HT-29 (cell line): ENCODE results near the gene SRSF8. TPM values are rescaled to one million over a fixed set of nuclear protein-coding genes. Genes with fewer than 3 reads are reported as not detected.

Experiments
- DNase-seq: peaks from one replicate; pipeline ENCODE4 v3.0.0-alpha.2; 2015; ENCODE audit warnings: low spot score
- total RNA-seq: library from RNA; depleted of rRNA; stranded (reverse); fragments of >200 nt; shearing (Covaris generic); gene quantifications from 2 replicates; pipeline ENCODE4 v1.2.3, GENCODE V29; 2014

The SRSF8 gene
- total RNA-seq, 1 experiment from 2014 or later, result 20.2 TPM

- peak; percentile 95 for DNase-seq
Measured at GRCh38 chr11:95068549-95068948, 1.8 kb downstream of the SRSF8 start.

GRCh38 chr11:95070471-95070870 lies 3.8 kb downstream of the SRSF8 start:
- DNase-seq, result no peak

- no peak for DNase-seq
Measured at GRCh38 chr11:95072948-95073347, 6.2 kb downstream of the SRSF8 start.

GRCh38 chr11:95074792-95075563 lies 8.3 kb downstream of the SRSF8 start:
- DNase-seq, result peak; percentile 55

GRCh38 chr11:95076416-95076815 lies 9.7 kb downstream of the SRSF8 start:
- peak; percentile 58 for DNase-seq

GRCh38 chr11:95076981-95077380 lies 10.3 kb downstream of the SRSF8 start:
- DNase-seq, result no peak

GRCh38 chr11:95078526-95078925 lies 11.8 kb downstream of the SRSF8 start:
- no peak for DNase-seq

- DNase-seq, result no peak
Measured at GRCh38 chr11:95081010-95081409, 14.3 kb downstream of the SRSF8 start.

- no peak for DNase-seq
Measured at GRCh38 chr11:95081412-95081811, 14.7 kb downstream of the SRSF8 start.

- no peak for DNase-seq
Measured at GRCh38 chr11:95082576-95083001, 15.9 kb downstream of the SRSF8 start.

GRCh38 chr11:95084509-95084908 lies 17.8 kb downstream of the SRSF8 start:
- DNase-seq, result peak; percentile 44

- DNase-seq, result no peak
Measured at GRCh38 chr11:95085117-95085816, 18.5 kb downstream of the SRSF8 start.

GRCh38 chr11:95086151-95086550 lies 19.4 kb downstream of the SRSF8 start:
- no peak for DNase-seq

GRCh38 chr11:95086836-95087570 lies 20.3 kb downstream of the SRSF8 start:
- DNase-seq, result no peak

- DNase-seq, result peak; percentile 68
Measured at GRCh38 chr11:95088946-95089619, 22.4 kb downstream of the SRSF8 start.

GRCh38 chr11:95089620-95090542 lies 23.2 kb downstream of the SRSF8 start, which contains the start of gene ENDOD1:
TSS of gene ENDOD1 (plus strand) at chr11:95089846. CDS start at chr11:95089928, 82 bp downstream.
- peak; percentile 89 for DNase-seq

- no peak for DNase-seq
Measured at GRCh38 chr11:95091663-95092180, 25.0 kb downstream of the SRSF8 start.

GRCh38 chr11:95092549-95093324 lies 26.0 kb downstream of the SRSF8 start:
- DNase-seq, result peak; percentile 94

GRCh38 chr11:95093548-95093947 lies 26.8 kb downstream of the SRSF8 start:
- no peak for DNase-seq
